T-cell (primary cell): ENCODE results near the gene FOXK2. TPM values are rescaled to one million over a fixed set of nuclear protein-coding genes. Genes with fewer than 3 reads are reported as not detected.

ENCODE experiments used
- ATAC-seq, 4 experiments: fragments of 200-7000 bp in 3 of 4; fragments of 150-1000 bp in 1 of 4; cut with Tn5 transposase; replicated peaks in 1 of 4; 1 replicate in 3 of 4; 2 replicates in 1 of 4; pipeline ENCODE4 v1.10.0; 2021; ENCODE audit warnings: moderate library complexity in 3 of 4, mild to moderate bottlenecking in 2 of 4, moderate number of reproducible peaks in 1 of 4
- CTCF ChIA-PET, 2 donors: fragments of 300-600 bp; sonication (Branson Sonifier 250); formaldehyde crosslinking; loops; one replicate each; lab custom pipeline; 2022; ENCODE audit warnings: antibody characterized with exemption in 2 of 2; lab: Charles Lee
- POLR2A ChIA-PET, 2 donors: fragments of 300-600 bp; sonication (Branson Sonifier 250); formaldehyde crosslinking; loops; one replicate each; lab custom pipeline; 2022; ENCODE audit warnings: antibody characterized with exemption in 2 of 2; lab: Charles Lee
- DNase-seq, 35 experiments: peaks; one replicate each; pipeline versions ENCODE4 v3.0.0 to v3.0.0-alpha.2; 2013 to 2023
- H3K27ac ChIP-seq: one replicate; pipeline ENCODE4 v1.5.1; 2013; ENCODE audit warnings: low read length
- H3K27me3 ChIP-seq, 2 experiments: replicated peaks in 1 of 2; 1 replicate in 1 of 2; 2 replicates in 1 of 2; pipeline versions ENCODE4 v1.6.1 to v1.7.0; 2013; ENCODE audit warnings: low read length in 1 of 2, mixed read lengths in 1 of 2; ENCODE audit not compliant: control insufficient read depth in 2 of 2, insufficient read depth in 2 of 2; ENCODE audit errors: extremely low read depth in 1 of 2
- H3K36me3 ChIP-seq, 2 donors: 1 replicate in 1 of 2; 2 replicates in 1 of 2; pipeline versions ENCODE4 v1.6.1 to v1.7.0; 2013; ENCODE audit warnings: low read length in 1 of 2; ENCODE audit not compliant: control insufficient read depth in 2 of 2, insufficient read depth in 1 of 2; ENCODE audit errors: extremely low read depth in 1 of 2
- H3K4me1 ChIP-seq, 2 experiments: 1 replicate in 1 of 2; 2 replicates in 1 of 2; pipeline versions ENCODE4 v1.6.1 to v1.7.0; 2013; ENCODE audit warnings: low read length in 2 of 2, mixed read lengths in 1 of 2; ENCODE audit not compliant: insufficient read depth in 2 of 2, control insufficient read depth in 1 of 2; ENCODE audit errors: extremely low read depth in 1 of 2
- H3K4me3 ChIP-seq, 2 donors: 1 replicate in 1 of 2; 2 replicates in 1 of 2; pipeline versions ENCODE4 v1.5.1 to v1.7.0; 2013; ENCODE audit warnings: mild to moderate bottlenecking in 2 of 2, low read length in 1 of 2, moderate library complexity in 1 of 2; ENCODE audit not compliant: control insufficient read depth in 1 of 2; ENCODE audit errors: extremely low read depth in 1 of 2
- H3K9me3 ChIP-seq: 2 replicates; pipeline ENCODE4 v1.7.0; 2013
- H3K27ac Mint-ChIP-seq, 2 donors: one replicate each; pipeline ENCODE4 v1.8.0; 2020 to 2021; ENCODE audit warnings: mild to moderate bottlenecking in 2 of 2, mixed read lengths in 2 of 2
- H3K27me3 Mint-ChIP-seq, 2 donors: one replicate each; pipeline ENCODE4 v1.8.0; 2021 to 2022; ENCODE audit warnings: mixed read lengths in 2 of 2
- H3K36me3 Mint-ChIP-seq: one replicate; pipeline ENCODE4 v1.8.0; 2021; ENCODE audit warnings: mixed read lengths
- H3K4me1 Mint-ChIP-seq, 3 donors: one replicate each; pipeline ENCODE4 v1.8.0; 2020 to 2022; ENCODE audit warnings: mixed read lengths in 3 of 3, mild to moderate bottlenecking in 1 of 3
- H3K4me3 Mint-ChIP-seq, 3 donors: one replicate each; pipeline ENCODE4 v1.8.0; 2020 to 2022; ENCODE audit warnings: mild to moderate bottlenecking in 3 of 3, mixed read lengths in 3 of 3, moderate library complexity in 3 of 3
- H3K9me3 Mint-ChIP-seq, 3 donors: one replicate each; pipeline ENCODE4 v1.8.0; 2020 to 2022; ENCODE audit warnings: mixed read lengths in 3 of 3
- WGBS: methylation state at CpG from one replicate; pipeline ENCODE4 v1.1.5; 2013; ENCODE audit warnings: missing lambda C conversion rate; ENCODE audit not compliant: insufficient coverage; 5-methylcytosine and 5-hydroxymethylcytosine counted together
- total RNA-seq, 35 experiments: library from RNA in 6 of 35; stranded (reverse) in 6 of 35; fragments of 120-200 nt in 1 of 35; gene quantifications; one replicate each; pipeline versions ENCODE4 v1.2.1 to v1.2.4 and lab custom pipeline; 2013 to 2026

The FOXK2 gene
- total RNA-seq, 5 donors from 2014 or later (not counting 1 experiment from before 2014, with no cell fraction given): 45.8 to 65.5 (median 61.9) TPM

DNA sequence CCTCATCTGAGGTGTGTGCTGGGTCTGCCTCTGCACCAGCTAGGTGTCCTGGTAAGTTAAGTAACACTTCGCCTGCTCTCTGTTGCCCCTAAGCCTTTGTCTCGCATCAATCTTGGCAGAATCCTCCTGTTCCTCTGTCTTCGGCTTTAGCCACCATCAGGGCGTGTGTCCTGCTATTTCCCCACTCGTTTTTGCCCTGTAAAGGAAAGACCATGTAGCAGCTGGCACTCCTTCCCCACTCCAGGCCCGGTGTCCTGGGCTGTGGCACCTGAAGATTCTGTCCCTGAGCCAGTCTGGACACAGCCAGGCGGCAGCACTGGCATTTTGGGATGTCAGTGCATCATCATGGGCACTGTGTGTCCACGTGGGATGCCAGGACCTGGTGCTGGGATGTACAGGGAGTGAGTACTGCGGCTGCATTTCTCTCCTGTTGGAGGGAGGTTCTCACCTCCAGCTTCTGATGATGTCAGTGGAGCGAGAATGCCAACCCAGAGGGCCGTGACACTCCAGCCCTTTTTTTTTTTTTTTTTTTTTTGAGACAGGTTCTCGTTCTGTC is 26.2 kb upstream of the FOXK2 start:
- H3K9me3 ChIP-seq: no peaks in the 10 kb centered on the region
- POLR2A ChIA-PET: no interaction called here
- peaks cover 0 to 34% of the 10 kb centered on the region in 2 experiments for H3K4me1 ChIP-seq
- no peak overlapping the region for H3K4me3 ChIP-seq
- Mint-ChIP-seq H3K27ac (peak overlapping the region in 1 of 2 donors; percentile 44), H3K27me3 (peaks cover 0 to 3% of the 10 kb centered on the region in 2 donors), H3K4me1 (peaks cover 16 to 25% (median 19%) of the 10 kb centered on the region in 3 donors), H3K9me3 (no peaks in the 10 kb centered on the region), H3K36me3 (no peaks in the 10 kb centered on the region), H3K4me3 (no peak overlapping the region)
- no peak overlapping the region for H3K27ac ChIP-seq
- DNase-seq (no peak), ATAC-seq (no peak)
- H3K27me3 ChIP-seq: no peaks in the 10 kb centered on the region
- no peaks in the 10 kb centered on the region for H3K36me3 ChIP-seq
- CTCF ChIA-PET: interaction anchor here in 1 of 2 donors (0.7 kb wide), 1 partner anchor 1795 kb away, joined by 4 read pairs; no protein-coding TSS in a partner anchor
- WGBS: 88% methylated on average over 9 of the region's 12 CpGs

GRCh38 chr17:82494236-82495055 is 25.1 kb upstream of the FOXK2 start:
- H3K27me3 ChIP-seq: no peaks in the 10 kb centered on the region
- 24% methylated on average over 15 of the region's 17 CpGs for WGBS
- Mint-ChIP-seq H3K9me3 (no peaks in the 10 kb centered on the region), H3K27me3 (peaks cover 0 to 3% of the 10 kb centered on the region in 2 donors), H3K4me1 (peaks cover 16 to 25% (median 20%) of the 10 kb centered on the region in 3 donors), H3K27ac (peak overlapping the region; percentile 85 to 91), H3K4me3 (peak overlapping the region; percentile 61 to 67 (median 65)), H3K36me3 (no peaks in the 10 kb centered on the region)
- peaks cover 0 to 34% of the 10 kb centered on the region in 2 experiments for H3K4me1 ChIP-seq
- DNase-seq (peak; percentile 71 to 92 (median 85)), ATAC-seq (peak; percentile 59 to 65 (median 62))
- no peaks in the 10 kb centered on the region for H3K36me3 ChIP-seq
- ChIA-PET CTCF (no interaction called here), POLR2A (no interaction called here)
- no peak overlapping the region for H3K4me3 ChIP-seq
- H3K27ac ChIP-seq: peak overlapping the region; percentile 27
- no peaks in the 10 kb centered on the region for H3K9me3 ChIP-seq

- H3K4me3 ChIP-seq: no peak overlapping the region
- Mint-ChIP-seq H3K27me3 (peaks cover 0 to 3% of the 10 kb centered on the region in 2 donors), H3K4me3 (peak overlapping the region; percentile 70 to 85 (median 73)), H3K27ac (peak overlapping the region; percentile 39 to 79), H3K9me3 (no peaks in the 10 kb centered on the region), H3K4me1 (peaks cover 16 to 23% (median 20%) of the 10 kb centered on the region in 3 donors), H3K36me3 (no peaks in the 10 kb centered on the region)
- ChIA-PET POLR2A (interaction anchor here in 1 of 2 donors (0.6 kb wide), 1 partner anchor 238 kb away, joined by 11 read pairs; no protein-coding TSS in a partner anchor), CTCF (interaction anchor here (0.5 to 0.6 kb wide), 2 partner anchors 59 to 395 kb away, joined by 4 to 6 read pairs; no protein-coding TSS in a partner anchor)
- 86% methylated on average over 9 of the region's 12 CpGs for WGBS
- no peak for ATAC-seq
- no peaks in the 10 kb centered on the region for H3K36me3 ChIP-seq
- no peaks in the 10 kb centered on the region for H3K9me3 ChIP-seq
- H3K4me1 ChIP-seq: peaks cover 0 to 34% of the 10 kb centered on the region in 2 experiments
- peak in 1 of 35 experiments; percentile 24 for DNase-seq
- H3K27ac ChIP-seq: peak overlapping the region; percentile 60
- peaks cover 0 to 6% of the 10 kb centered on the region in 2 experiments for H3K27me3 ChIP-seq
Observed at GRCh38 chr17:82495844-82496528, 23.5 kb upstream of the FOXK2 start.

DNA sequence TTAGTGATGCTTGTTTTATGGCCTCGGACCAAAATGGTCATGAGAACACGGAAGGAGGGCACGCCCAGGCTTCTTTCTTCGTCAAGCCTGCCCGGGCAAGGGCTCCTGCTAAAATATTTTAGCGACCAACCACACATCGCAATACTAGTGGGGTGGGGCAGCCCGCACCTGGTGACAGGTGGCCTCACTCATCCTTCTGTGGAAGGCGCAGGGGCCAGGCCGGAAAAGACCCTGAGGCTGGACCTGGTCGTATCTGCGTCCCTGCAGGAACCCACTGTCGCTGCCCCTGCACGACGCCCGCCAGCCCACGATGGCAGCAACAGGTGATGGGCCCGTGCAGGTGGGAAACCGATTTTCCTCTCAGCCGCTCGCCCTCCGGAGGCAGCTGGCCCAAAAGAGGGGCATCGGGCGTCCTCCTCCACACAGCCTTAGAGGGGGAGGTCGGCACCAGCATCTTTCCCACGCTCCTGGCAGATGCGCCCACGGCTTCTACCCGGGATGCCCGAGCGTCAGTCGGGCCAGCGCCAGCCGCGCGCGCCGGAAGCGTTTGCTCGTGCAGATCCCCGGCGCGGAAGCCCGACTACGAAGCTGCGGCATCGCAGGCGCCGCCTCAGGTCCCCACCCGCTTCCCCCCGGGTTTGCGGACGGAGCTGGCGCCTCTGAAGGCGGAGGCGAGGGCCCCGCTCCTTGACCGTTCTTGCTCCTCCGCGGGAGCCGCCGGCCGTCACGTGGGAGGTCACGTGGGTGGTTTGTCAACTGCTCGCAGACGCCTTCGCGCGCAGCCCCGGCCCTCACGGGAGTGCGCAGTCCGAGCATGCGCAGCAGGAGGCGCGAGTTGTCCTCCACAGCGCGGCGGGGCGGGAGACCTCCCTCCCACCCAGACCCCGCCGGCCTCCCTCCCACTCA is 22.8 kb upstream of the FOXK2 start:
- H3K36me3 Mint-ChIP-seq: no peaks in the 10 kb centered on the region
- Histone ChIP-seq H3K27me3 (peaks cover 0 to 14% of the 10 kb centered on the region in 2 experiments), H3K36me3 (no peaks in the 10 kb centered on the region), H3K4me1 (peaks cover 0 to 34% of the 10 kb centered on the region in 2 experiments), H3K9me3 (no peaks in the 10 kb centered on the region), H3K4me3 (peak overlapping the region; percentile 60 to 67), H3K27ac (peak overlapping the region; percentile 60)
- ChIA-PET CTCF (interaction anchor here in 1 of 2 donors (1.0 kb wide), 1 partner anchor 22 kb away, joined by 3 read pairs; no protein-coding TSS in a partner anchor), POLR2A (no interaction called here)
- 7% methylated on average over 71 of the region's 83 CpGs for WGBS
- peaks cover 16 to 23% (median 20%) of the 10 kb centered on the region in 3 donors for H3K4me1 Mint-ChIP-seq
- H3K9me3 Mint-ChIP-seq: no peaks in the 10 kb centered on the region
- ATAC-seq (peak; percentile 80 to 81 (median 80)), DNase-seq (peak; percentile 57 to 92 (median 79))
- H3K4me3 Mint-ChIP-seq: peak overlapping the region; percentile 70 to 85 (median 73)
- peak overlapping the region; percentile 39 to 79 for H3K27ac Mint-ChIP-seq
- H3K27me3 Mint-ChIP-seq: peaks cover 0 to 3% of the 10 kb centered on the region in 2 donors

GRCh38 chr17:82497483-82498405 is 21.8 kb upstream of the FOXK2 start:
- WGBS: 12% methylated on average over 39 of the region's 66 CpGs
- peak in 31 of 35 experiments; percentile 10 to 68 (median 32) for DNase-seq
- Histone ChIP-seq H3K27me3 (peaks cover 0 to 15% of the 10 kb centered on the region in 2 experiments), H3K9me3 (no peaks in the 10 kb centered on the region), H3K4me3 (peak overlapping the region; percentile 58 to 67), H3K36me3 (no peaks in the 10 kb centered on the region), H3K4me1 (peaks cover 0 to 34% of the 10 kb centered on the region in 2 experiments), H3K27ac (peak overlapping the region; percentile 67)
- Mint-ChIP-seq H3K4me1 (peaks cover 16 to 23% (median 20%) of the 10 kb centered on the region in 3 donors), H3K9me3 (no peaks in the 10 kb centered on the region), H3K4me3 (peak overlapping the region; percentile 81 to 88 (median 85)), H3K27me3 (peaks cover 0 to 3% of the 10 kb centered on the region in 2 donors), H3K27ac (peak overlapping the region; percentile 89 to 91), H3K36me3 (no peaks in the 10 kb centered on the region)
- ATAC-seq: peak; percentile 41 to 54 (median 52)
- CTCF ChIA-PET: interaction anchor here in 1 of 2 donors (1.0 kb wide), 1 partner anchor 21 kb away, joined by 3 read pairs; no protein-coding TSS in a partner anchor
- POLR2A ChIA-PET: no interaction called here
